Ovary (tissue), 3 donors: ENCODE measurements around the gene GYG2.
"Not testable (repeated sequence)": the region's sequence is repeated elsewhere in the genome, so short reads cannot be mapped to it uniquely, and the experiment has no call there.

Experiments used
- EP300 ChIP-seq: sonication (generic); formaldehyde crosslinking; IDR thresholded peaks from one replicate; pipeline ENCODE4 v1.6.1; 2017; ENCODE audit warnings: antibody characterized with exemption
- POLR2A ChIP-seq: fragments of 450-650 bp; IDR thresholded peaks from one replicate; pipeline ENCODE4 v1.6.1; 2017; ENCODE audit warnings: antibody characterized with exemption, mild to moderate bottlenecking, moderate library complexity
- TF ChIP-seq, protein P1 (sequence below), 3 donors: fragments of 450-650 bp in 2 of 3; fragments of 200-600 bp in 1 of 3; IDR thresholded peaks; one replicate each; pipeline versions ENCODE4 v1.5.1 to v1.8.0; 2016 to 2022; ENCODE audit warnings: antibody characterized with exemption in 3 of 3, mild to moderate bottlenecking in 1 of 3
- donor health status: DM: no; HTN: no; CAD: no.

DNA sequence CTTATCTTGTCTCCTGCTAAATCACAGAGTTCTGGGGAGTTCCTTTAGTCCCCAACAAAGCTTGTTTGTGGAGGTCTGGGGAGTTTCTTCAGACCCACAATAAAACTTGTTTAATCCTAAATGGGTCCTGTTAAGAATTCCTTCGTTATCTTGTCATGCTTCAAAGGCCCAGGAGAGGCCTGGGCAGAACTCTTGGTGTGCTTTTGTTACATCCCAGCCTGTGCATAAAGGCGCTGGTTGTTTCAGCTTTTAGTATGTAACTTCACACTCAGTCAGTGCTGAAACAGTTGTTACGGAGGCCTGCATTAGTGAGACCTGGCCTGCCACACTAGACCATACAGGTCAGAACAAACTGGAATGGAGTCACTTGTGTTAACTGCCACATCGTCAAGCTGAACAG is 97.5 kb downstream of the GYG2 start:
- TF ChIP-seq, protein P1, sequence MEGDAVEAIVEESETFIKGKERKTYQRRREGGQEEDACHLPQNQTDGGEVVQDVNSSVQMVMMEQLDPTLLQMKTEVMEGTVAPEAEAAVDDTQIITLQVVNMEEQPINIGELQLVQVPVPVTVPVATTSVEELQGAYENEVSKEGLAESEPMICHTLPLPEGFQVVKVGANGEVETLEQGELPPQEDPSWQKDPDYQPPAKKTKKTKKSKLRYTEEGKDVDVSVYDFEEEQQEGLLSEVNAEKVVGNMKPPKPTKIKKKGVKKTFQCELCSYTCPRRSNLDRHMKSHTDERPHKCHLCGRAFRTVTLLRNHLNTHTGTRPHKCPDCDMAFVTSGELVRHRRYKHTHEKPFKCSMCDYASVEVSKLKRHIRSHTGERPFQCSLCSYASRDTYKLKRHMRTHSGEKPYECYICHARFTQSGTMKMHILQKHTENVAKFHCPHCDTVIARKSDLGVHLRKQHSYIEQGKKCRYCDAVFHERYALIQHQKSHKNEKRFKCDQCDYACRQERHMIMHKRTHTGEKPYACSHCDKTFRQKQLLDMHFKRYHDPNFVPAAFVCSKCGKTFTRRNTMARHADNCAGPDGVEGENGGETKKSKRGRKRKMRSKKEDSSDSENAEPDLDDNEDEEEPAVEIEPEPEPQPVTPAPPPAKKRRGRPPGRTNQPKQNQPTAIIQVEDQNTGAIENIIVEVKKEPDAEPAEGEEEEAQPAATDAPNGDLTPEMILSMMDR (IDR thresholded peaks at IDR 0.05): not testable (repeated sequence)
- TF ChIP-seq EP300, POLR2A: not testable (repeated sequence)
